Measurements from ENCODE around the gene VAC14.

Gene VAC14

GRCh38 chr16:70688246-70688742 is 112.7 kb downstream of the VAC14 start (continued):
- TF ChIP-seq ZFP3 (tag by site-specific recombination; IDR thresholded peaks at IDR 0.05; ENCODE audit: low read depth) (no peak), REPIN1 (tag by site-specific recombination; IDR thresholded peaks at IDR 0.05; ENCODE audit: low read depth) (no peak), ZNF280C (tag by site-specific recombination; IDR thresholded peaks at IDR 0.05) (no peak)

GRCh38 chr16:70687671-70688245 is 113.2 kb downstream of the VAC14 start:
- ChIA-PET POLR2A (no interaction called here), CTCF (interaction anchor here (0.6 to 1.4 kb wide), 3 partner anchors 47 to 83 kb away, joined by 3 to 6 read pairs (median 3); no protein-coding TSS in a partner anchor)
- Histone ChIP-seq H3K27ac (ENCODE audit: extremely low read depth, low read depth, low read length) (no peak overlapping the region), H3K9me3 (ENCODE audit: control insufficient read depth, insufficient read depth, low read depth, low read length) (no peaks in the 10 kb centered on the region), H3K36me3 (ENCODE audit: control insufficient read depth in 2 of 2, insufficient read depth in 1 of 2, low read length in 2 of 2) (peaks cover 0 to 13% of the 10 kb centered on the region in 2 experiments; a peak in 1 of 3 replicates), H3K4me1 (ENCODE audit: control insufficient read depth, insufficient read depth, low read length) (peaks cover 13% of the 10 kb centered on the region), H3K4me3 (ENCODE audit: low read depth, low read length) (no peak overlapping the region)
- TF ChIP-seq ZNF600 (tag by site-specific recombination; IDR thresholded peaks at IDR 0.05) (0 out of 2 replicates have a peak, but pooled peaks have one; percentile 13), ZNF664 (tag by site-specific recombination; IDR thresholded peaks at IDR 0.05) (no peak)

- ChIA-PET CTCF (interaction anchor here (0.6 to 1.4 kb wide), 4 partner anchors 48 to 155 kb away, joined by 3 to 6 read pairs (median 3); no protein-coding TSS in a partner anchor), POLR2A (interaction anchor here (0.6 kb wide), 1 partner anchor 100 kb away, joined by 3 read pairs; no protein-coding TSS in a partner anchor)
- no peak overlapping the region for H3K4me3 ChIP-seq (ENCODE audit: low read depth, low read length)
- no peak overlapping the region for H3K27ac ChIP-seq (ENCODE audit: extremely low read depth, low read depth, low read length)
- H3K4me1 ChIP-seq (ENCODE audit: control insufficient read depth, insufficient read depth, low read length), result peaks cover 13% of the 10 kb centered on the region
- peaks cover 0 to 14% of the 10 kb centered on the region in 2 experiments; a peak in 1 of 3 replicates for H3K36me3 ChIP-seq (ENCODE audit: control insufficient read depth in 2 of 2, insufficient read depth in 1 of 2, low read length in 2 of 2)
- no peaks in the 10 kb centered on the region for H3K9me3 ChIP-seq (ENCODE audit: control insufficient read depth, insufficient read depth, low read depth, low read length)
- TF ChIP-seq ZSCAN4 (tag by site-specific recombination; IDR thresholded peaks at IDR 0.05) (no peak), ZBTB7A (tag by site-specific recombination; IDR thresholded peaks at IDR 0.05; ENCODE audit: low read depth) (no peak), KLF9 (tag by site-specific recombination; IDR thresholded peaks at IDR 0.05; ENCODE audit: low read depth) (no peak), ZNF488 (tag by site-specific recombination; IDR thresholded peaks at IDR 0.05) (no peak), ZNF555 (tag by site-specific recombination; conservative IDR thresholded peaks at IDR 0.05) (no peak), ZBTB10 (tag by site-specific recombination; IDR thresholded peaks at IDR 0.05) (no peak), ZNF660 (tag by site-specific recombination; IDR thresholded peaks at IDR 0.05) (no peak), ZNF560 (tag by site-specific recombination; IDR thresholded peaks at IDR 0.05; ENCODE audit: borderline replicate concordance) (no peak), YY2 (tag by site-specific recombination; IDR thresholded peaks at IDR 0.05) (no peak), ZNF580 (tag by site-specific recombination; IDR thresholded peaks at IDR 0.05) (no peak), ZNF341 (tag by site-specific recombination; IDR thresholded peaks at IDR 0.05; ENCODE audit: low read depth) (no peak), ZNF449 (tag by site-specific recombination; IDR thresholded peaks at IDR 0.05) (no peak), HOXA7 (CRISPR knock-in tag; IDR thresholded peaks at IDR 0.05; ENCODE audit: borderline replicate concordance) (no peak), ZNF48 (tag by site-specific recombination; IDR thresholded peaks at IDR 0.05) (no peak), ZNF324 (tag by site-specific recombination; IDR thresholded peaks at IDR 0.05) (no peak), ZFP41 (tag by site-specific recombination; IDR thresholded peaks at IDR 0.05; ENCODE audit: borderline replicate concordance) (no peak), EGR2 (tag by site-specific recombination; IDR thresholded peaks at IDR 0.05; ENCODE audit: low read depth) (no peak), ZNF610 (tag by site-specific recombination; IDR thresholded peaks at IDR 0.05; ENCODE audit: borderline replicate concordance) (no peak), ZNF184 (tag by site-specific recombination; IDR thresholded peaks at IDR 0.05) (no peak)
Measured at GRCh38 chr16:70687102-70687511, 113.9 kb downstream of the VAC14 start.

Data from HEK293 (cell line).